ENCODE data around the gene GPRC5D.

Gene GPRC5D

GRCh38 chr12:12936983-12937491 is 14.9 kb downstream of the GPRC5D start:
- no peak for DNase-seq (ENCODE audit: low read depth)

DNA sequence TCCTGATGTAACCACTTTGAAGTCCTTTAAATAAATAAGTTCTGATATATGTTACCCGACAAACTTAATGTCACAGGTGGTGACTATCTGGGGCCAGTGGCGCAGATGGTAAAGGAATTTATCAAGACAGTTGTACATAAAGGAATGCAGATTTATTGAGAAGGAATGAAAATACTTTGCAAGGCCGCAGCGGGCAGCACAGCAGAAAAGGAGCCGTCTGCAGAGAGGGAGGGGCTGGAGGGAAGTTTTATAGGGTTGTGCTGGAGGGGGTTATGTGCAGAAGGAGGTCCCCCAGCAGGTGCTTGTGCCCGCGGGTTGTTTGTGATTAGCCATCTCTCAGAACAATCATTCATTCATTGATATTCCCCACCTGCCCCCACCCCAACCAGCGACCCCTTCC is 17.4 kb downstream of the GPRC5D start:
- no peak for DNase-seq (ENCODE audit: low read depth)

DNA sequence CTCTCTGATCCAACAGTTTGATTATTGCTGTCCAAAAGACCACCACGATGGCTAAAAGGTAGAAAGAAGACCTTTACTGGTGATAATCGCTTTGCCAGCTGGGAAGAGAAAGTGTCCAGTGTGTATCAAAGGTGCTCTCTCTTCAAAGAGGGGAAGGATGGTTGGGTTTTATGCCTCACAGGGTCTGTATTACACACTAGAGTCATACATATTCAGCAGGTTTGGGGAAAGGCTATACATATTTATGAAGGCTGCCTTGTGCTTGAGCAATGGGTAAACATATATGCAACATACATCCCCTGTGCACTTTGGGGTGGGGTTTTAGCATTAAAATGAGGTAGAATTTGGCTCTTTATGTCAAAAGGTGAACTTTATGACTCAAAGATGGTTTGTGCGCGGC is 18.2 kb downstream of the GPRC5D start:
- DNase-seq (ENCODE audit: low read depth), result no peak

DNA sequence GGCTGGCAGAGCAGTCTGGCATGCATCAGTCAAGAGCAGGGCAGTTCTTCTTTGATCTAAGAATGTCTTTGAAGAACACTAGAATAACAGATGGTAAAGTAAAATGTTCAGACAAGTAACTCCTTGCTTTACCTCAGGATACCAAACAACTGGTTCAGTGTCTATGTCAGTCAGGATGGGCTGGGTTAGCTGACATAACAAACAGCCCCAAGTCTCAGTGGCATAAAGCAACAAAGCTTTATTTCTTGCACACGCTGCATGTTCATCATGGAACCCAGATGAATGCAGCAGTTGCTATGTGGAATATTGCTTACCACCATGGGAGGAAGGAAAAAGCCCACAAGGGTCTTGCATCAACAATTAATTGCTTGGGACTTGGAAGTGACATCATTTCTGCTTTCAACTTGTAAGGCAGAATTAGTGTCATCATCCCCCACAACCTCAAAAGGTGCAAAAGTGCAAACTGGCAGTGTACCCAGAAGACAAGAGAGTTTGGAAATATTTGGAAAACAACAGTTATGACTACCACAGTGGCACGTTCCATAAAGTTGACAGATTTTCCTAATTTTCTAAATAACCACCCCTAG is 21.2 kb downstream of the GPRC5D start:
- no peak for DNase-seq (ENCODE audit: low read depth)

- DNase-seq (ENCODE audit: low read depth), result no peak
These were observed 22.3 kb downstream of the GPRC5D start for GRCh38 chr12:12929696-12930095.

DNA sequence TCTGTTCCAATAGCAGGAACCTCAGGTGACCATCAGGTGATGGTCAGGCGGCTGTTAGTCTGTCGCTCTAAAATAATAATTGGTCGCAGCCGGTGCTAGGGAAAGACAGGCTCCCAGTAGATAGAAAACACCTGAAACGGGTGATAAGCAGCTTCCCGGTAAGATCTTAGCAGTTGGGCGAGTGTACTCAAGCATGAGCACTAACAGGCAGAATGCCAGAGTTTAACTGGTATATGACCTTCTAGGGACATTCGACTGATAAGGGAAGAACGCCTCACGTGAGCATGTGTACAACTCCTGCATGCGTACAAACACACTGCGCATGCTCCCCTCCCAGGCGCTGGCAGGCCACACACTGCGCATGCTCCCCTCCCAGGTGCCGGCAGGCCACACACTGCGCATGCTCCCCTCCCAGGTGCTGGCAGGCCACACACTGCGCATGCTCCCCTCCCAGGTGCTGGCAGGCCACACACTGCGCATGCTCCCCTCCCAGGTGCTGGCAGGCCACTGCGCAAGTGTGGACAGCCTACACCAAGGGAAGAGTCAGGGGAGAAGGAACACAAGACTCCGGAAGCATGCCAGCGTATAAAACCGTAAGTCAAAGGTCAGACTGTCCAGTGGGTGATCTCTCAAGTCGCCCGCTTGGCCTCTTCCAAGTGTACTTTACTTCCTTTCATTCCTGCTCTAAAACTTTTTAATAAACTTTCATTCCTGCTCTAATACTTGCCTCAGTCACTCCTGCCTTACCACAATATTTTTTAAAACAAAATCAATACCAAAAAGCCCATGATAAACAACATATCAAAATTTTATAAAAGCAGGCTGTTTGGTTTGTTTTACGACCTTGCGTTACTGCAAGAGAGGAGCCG is 24.5 kb downstream of the GPRC5D start:
- no peak for DNase-seq (ENCODE audit: low read depth)

- peak; percentile 73 for DNase-seq (ENCODE audit: low read depth)
These were observed 25.3 kb downstream of the GPRC5D start for GRCh38 chr12:12926571-12927071.

DNA sequence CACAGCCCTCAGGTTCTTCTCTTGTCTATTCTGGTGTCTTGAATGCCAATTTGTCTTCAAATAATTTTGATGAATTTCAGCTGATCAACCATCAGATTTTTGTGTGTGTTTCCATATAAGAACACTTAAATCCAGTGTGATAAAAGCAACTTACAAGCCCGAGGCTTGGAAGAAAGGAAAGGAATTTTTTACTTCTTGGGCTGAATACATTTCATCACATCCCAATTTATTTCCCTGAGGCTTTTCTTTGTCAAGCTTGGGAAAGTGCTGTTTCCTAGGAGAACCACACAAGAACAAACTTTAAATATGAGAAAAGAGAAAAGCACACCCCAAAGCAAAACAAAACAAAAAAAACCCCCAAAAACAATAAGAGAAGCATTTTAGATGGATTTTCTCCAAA is 26.6 kb downstream of the GPRC5D start:
- DNase-seq (ENCODE audit: low read depth), result peak; percentile 56

DNA sequence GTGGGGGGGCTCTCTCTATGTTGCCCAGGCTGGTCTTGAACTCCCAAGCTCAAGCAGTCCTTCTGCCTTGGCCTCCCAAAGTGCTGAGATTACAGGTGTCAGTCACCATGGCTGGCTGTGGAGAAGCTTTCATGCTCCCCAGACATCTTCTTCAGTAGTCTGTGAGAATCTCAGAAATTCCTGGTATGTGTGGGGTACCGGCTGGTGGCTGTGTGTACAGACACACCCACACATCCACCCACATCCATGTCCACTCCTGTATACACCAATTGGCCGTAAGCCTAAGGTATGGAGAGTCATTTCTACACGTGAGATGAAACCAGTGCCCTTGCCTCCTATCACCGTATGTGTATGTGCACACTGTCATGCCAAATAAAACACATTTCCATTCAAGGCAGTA is 27.8 kb downstream of the GPRC5D start:
- DNase-seq (ENCODE audit: low read depth), result no peak

GRCh38 chr12:12922978-12923377 is 29.0 kb downstream of the GPRC5D start:
- DNase-seq (ENCODE audit: low read depth), result no peak

GRCh38 chr12:12922191-12922616 is 29.8 kb downstream of the GPRC5D start:
- DNase-seq (ENCODE audit: low read depth), result peak; percentile 35

GRCh38 chr12:12919666-12920435 is 32.1 kb downstream of the GPRC5D start:
- DNase-seq (ENCODE audit: low read depth), result peak; percentile 25

DNA sequence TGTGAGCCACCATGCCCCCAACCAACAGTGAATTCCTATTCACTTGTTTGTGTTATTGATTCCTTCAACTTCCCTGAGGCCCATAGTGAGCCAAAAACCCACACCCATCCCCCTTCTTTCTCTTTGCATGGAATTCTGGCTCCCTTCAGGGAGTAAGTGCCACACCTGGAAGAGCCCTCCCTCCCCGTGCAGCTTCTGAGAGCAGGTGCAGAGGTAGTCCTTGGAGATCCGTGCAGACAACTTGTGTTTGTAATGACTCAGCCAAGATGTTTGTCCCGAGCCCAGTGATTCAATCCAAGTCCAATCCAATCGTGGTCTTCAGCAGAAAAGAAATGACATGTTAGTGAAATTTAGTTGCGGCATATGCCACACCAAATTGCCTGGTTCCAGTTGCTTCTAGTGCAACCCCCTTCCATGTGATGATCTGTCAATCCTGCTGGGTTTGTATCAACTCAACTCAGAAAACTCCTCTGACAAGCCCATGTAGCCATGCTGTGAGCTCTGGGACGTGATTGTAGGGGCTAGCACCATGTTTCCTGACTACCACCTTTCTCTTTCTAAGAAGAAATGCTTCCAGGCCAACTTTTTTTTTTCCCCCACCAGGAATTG is 33.1 kb downstream of the GPRC5D start:
- no peak for DNase-seq (ENCODE audit: low read depth)

DNA sequence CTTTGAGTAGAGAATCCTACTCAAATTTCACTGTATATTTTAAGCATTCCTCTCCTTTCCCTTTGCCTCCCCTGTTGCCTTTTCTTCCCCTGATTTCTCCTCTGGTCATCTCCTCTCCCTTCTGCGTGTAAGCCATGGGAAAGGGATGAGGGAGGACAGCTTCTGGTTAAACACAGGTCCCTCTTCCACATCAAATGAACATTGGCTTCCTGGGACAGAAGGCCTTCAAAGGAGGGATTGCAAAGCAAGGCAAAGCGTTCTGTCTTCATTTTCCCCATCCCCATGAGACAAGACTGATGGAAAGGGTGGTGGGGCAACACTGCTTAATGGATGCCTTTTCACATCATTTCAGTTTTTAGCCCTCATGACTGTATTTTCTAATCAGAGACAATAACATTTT is 34.5 kb downstream of the GPRC5D start:
- DNase-seq (ENCODE audit: low read depth), result no peak

- DNase-seq (ENCODE audit: low read depth), result peak; percentile 81
These were observed 35.6 kb downstream of the GPRC5D start for GRCh38 chr12:12916135-12916944.

DNA sequence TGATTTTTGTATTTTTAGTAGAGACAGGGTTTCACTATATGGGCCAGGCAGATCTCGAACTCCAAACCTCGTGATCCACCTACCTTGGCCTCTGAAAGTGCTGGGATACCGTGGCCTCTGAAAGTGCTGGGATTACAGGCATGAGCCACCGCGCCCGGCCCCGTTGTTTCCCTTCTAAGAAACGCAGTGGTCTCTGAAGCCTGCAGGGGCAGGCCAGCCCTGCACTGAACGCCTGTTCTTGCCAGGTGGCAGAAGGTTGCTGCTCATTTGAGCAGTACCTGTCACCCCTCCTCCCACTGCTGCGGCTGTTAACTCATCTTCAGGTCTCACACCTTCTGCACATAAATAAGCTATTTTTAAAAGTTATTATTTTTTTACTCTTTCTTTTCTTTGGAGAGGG is 36.3 kb downstream of the GPRC5D start:
- no peak for DNase-seq (ENCODE audit: low read depth)

DNA sequence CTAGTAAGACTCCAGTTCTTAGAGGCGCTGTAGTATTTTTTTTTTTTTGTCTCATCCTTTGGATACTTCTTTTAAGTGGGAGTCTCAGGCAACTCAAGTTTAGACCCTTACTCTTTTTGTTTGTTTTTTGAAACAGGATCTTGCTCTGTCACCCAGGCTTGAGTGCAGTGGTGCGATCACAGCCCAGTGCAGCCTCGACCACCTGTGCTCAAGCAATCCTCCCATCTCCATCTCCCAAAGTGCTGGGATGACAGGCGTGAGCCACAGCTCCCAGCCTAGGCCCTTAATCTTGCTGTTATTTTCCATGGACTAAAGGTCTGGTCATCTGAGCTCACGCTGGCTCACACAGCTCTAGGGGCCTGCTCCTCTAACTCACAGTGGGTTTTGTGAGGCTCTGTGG is 39.3 kb downstream of the GPRC5D start:
- DNase-seq (ENCODE audit: low read depth), result no peak

- DNase-seq (ENCODE audit: low read depth), result peak; percentile 40
These were observed 42.0 kb downstream of the GPRC5D start for GRCh38 chr12:12909995-12910420.

DNA sequence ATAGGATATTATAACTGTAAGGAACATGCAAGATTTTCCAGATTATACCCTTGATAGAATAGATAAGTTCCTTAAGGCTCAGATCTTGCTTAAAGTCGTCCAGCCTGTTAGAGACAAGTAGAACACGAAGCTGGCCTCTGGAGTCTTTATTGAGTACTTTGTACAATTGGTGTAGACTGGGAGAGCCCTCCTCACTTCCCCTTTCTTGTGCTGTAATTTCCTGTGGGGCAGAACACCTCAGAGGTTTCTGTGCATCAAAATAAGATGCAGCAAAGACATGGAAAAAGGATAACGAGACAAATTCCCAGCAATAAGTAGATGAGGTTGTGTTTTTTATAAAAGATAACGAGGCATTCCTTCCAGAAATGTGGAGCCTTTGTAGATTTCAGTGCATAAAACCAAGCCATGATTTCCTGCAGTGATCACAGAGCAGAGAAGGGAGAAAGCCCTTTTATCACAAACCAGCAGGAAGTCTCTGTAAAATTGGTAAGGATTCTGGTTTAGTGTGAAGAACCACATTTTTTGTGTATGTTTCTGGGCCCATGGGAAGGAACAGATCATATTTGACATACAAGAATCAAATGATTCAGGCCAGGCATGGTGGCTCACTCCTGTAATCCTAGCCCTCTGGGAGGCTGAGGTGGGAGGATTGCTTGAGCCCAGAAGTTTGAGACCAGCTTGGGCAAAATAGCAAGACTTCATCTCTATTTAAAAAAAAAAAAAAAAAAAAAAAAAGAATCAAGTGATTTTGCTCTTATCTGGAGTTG is 42.6 kb downstream of the GPRC5D start:
- no peak for DNase-seq (ENCODE audit: low read depth)

GRCh38 chr12:12908711-12909110 is 43.3 kb downstream of the GPRC5D start:
- no peak for DNase-seq (ENCODE audit: low read depth)
